HUES48 (cell line): ENCODE measurements around the gene CHD9.

ENCODE experiments used
- H3K27ac ChIP-seq: one replicate; pipeline ENCODE4 v1.7.0; 2013; ENCODE audit warnings: low read depth, low read length, inconsistent platforms
- H3K27me3 ChIP-seq: 2 replicates; pipeline ENCODE4 v1.6.1; 2013; ENCODE audit warnings: mild to moderate bottlenecking, low read length; ENCODE audit not compliant: control insufficient read depth, insufficient read depth
- H3K36me3 ChIP-seq: 2 replicates; pipeline ENCODE4 v1.6.1; 2013; ENCODE audit warnings: low read length; ENCODE audit not compliant: control insufficient read depth, insufficient read depth
- H3K4me1 ChIP-seq: 2 replicates; pipeline ENCODE4 v1.6.1; 2013; ENCODE audit warnings: mild to moderate bottlenecking, low read length; ENCODE audit not compliant: control insufficient read depth, insufficient read depth
- H3K4me3 ChIP-seq: 2 replicates; pipeline ENCODE4 v1.5.1; 2013; ENCODE audit warnings: mild to moderate bottlenecking, low read depth, low read length
- H3K9ac ChIP-seq: 2 replicates; pipeline ENCODE4 v1.6.1; 2013; ENCODE audit warnings: mild to moderate bottlenecking, low read depth, low read length, moderate library complexity
- H3K9me3 ChIP-seq: 2 replicates; pipeline ENCODE4 v1.6.1; 2013; ENCODE audit warnings: low read length; ENCODE audit not compliant: control insufficient read depth, insufficient read depth

CHD9 gene

GRCh38 chr16:53135329-53135728 is 80.5 kb downstream of the CHD9 start:
- no peak overlapping the region for H3K27ac ChIP-seq

GRCh38 chr16:53142823-53143568 is 88.2 kb downstream of the CHD9 start:
- Histone ChIP-seq H3K27ac (no peak overlapping the region), H3K9me3 (no peaks in the 10 kb centered on the region), H3K4me1 (no peaks in the 10 kb centered on the region; the same call in 1 of the 2 replicates)

More at GRCh38 chr16:53135329-53135728, 80.5 kb downstream of the CHD9 start:
- Histone ChIP-seq H3K36me3 (no peaks in the 10 kb centered on the region), H3K27me3 (no peaks in the 10 kb centered on the region), H3K4me1 (peaks cover 13% of the 10 kb centered on the region; the same call in 1 of the 2 replicates), H3K4me3 (no peak overlapping the region), H3K9me3 (no peaks in the 10 kb centered on the region), H3K9ac (no peak overlapping the region)

GRCh38 chr16:53147500-53148065 is 92.8 kb downstream of the CHD9 start:
- Histone ChIP-seq H3K9ac (no peak overlapping the region), H3K9me3 (no peaks in the 10 kb centered on the region), H3K36me3 (no peaks in the 10 kb centered on the region), H3K27ac (no peak overlapping the region), H3K4me3 (no peak overlapping the region), H3K4me1 (no peaks in the 10 kb centered on the region), H3K27me3 (no peaks in the 10 kb centered on the region)

More at GRCh38 chr16:53142823-53143568, 88.2 kb downstream of the CHD9 start:
- Histone ChIP-seq H3K27me3 (no peaks in the 10 kb centered on the region), H3K9ac (no peak overlapping the region), H3K36me3 (no peaks in the 10 kb centered on the region), H3K4me3 (no peak overlapping the region)

GRCh38 chr16:53150769-53151168 is 96.0 kb downstream of the CHD9 start:
- no peak overlapping the region for H3K27ac ChIP-seq
- no peaks in the 10 kb centered on the region for H3K36me3 ChIP-seq
- H3K27me3 ChIP-seq: no peaks in the 10 kb centered on the region
- H3K9me3 ChIP-seq: no peaks in the 10 kb centered on the region
- no peak overlapping the region for H3K4me3 ChIP-seq
- 0 out of 2 replicates have a peak, but pooled peaks cover 4% of the 10 kb centered on the region for H3K4me1 ChIP-seq
- H3K9ac ChIP-seq: no peak overlapping the region

GRCh38 chr16:53152329-53152728 is 97.5 kb downstream of the CHD9 start:
- peaks cover 16% of the 10 kb centered on the region; the same call in 1 of the 2 replicates for H3K36me3 ChIP-seq
- H3K4me1 ChIP-seq: 0 out of 2 replicates have a peak, but pooled peaks cover 4% of the 10 kb centered on the region
- H3K9ac ChIP-seq: no peak overlapping the region
- H3K9me3 ChIP-seq: no peaks in the 10 kb centered on the region
- no peak overlapping the region for H3K27ac ChIP-seq
- H3K27me3 ChIP-seq: no peaks in the 10 kb centered on the region
- no peak overlapping the region for H3K4me3 ChIP-seq

- H3K27me3 ChIP-seq: no peaks in the 10 kb centered on the region
- H3K9ac ChIP-seq: no peak overlapping the region
- H3K27ac ChIP-seq: no peak overlapping the region
- H3K4me3 ChIP-seq: no peak overlapping the region
- peaks cover 17% of the 10 kb centered on the region; the same call in 1 of the 2 replicates for H3K36me3 ChIP-seq
- H3K9me3 ChIP-seq: no peaks in the 10 kb centered on the region
- H3K4me1 ChIP-seq: 0 out of 2 replicates have a peak, but pooled peaks cover 4% of the 10 kb centered on the region
These were observed 98.3 kb downstream of the CHD9 start for GRCh38 chr16:53153130-53153529.

GRCh38 chr16:53154513-53154912 is 99.7 kb downstream of the CHD9 start:
- H3K9me3 ChIP-seq: no peaks in the 10 kb centered on the region
- H3K4me3 ChIP-seq: no peak overlapping the region
- H3K27me3 ChIP-seq: no peaks in the 10 kb centered on the region
- peaks cover 20% of the 10 kb centered on the region; the same call in 1 of the 2 replicates for H3K36me3 ChIP-seq
- H3K9ac ChIP-seq: no peak overlapping the region
- H3K27ac ChIP-seq: no peak overlapping the region
- H3K4me1 ChIP-seq: 0 out of 2 replicates have a peak, but pooled peaks cover 4% of the 10 kb centered on the region

GRCh38 chr16:53156516-53156915 is 101.7 kb downstream of the CHD9 start:
- Histone ChIP-seq H3K27me3 (no peaks in the 10 kb centered on the region), H3K36me3 (peaks cover 20% of the 10 kb centered on the region; the same call in 1 of the 2 replicates), H3K9me3 (no peaks in the 10 kb centered on the region), H3K27ac (no peak overlapping the region), H3K4me1 (0 out of 2 replicates have a peak, but pooled peaks cover 4% of the 10 kb centered on the region), H3K9ac (no peak overlapping the region), H3K4me3 (no peak overlapping the region)

- H3K27me3 ChIP-seq: no peaks in the 10 kb centered on the region
- H3K9me3 ChIP-seq: no peaks in the 10 kb centered on the region
- no peaks in the 10 kb centered on the region for H3K4me1 ChIP-seq
- H3K4me3 ChIP-seq: no peak overlapping the region
- H3K27ac ChIP-seq: no peak overlapping the region
- no peak overlapping the region for H3K9ac ChIP-seq
- H3K36me3 ChIP-seq: peaks cover 20% of the 10 kb centered on the region; the same call in 1 of the 2 replicates
These were observed 105.1 kb downstream of the CHD9 start for GRCh38 chr16:53159781-53160436.

GRCh38 chr16:53166099-53166498 is 111.3 kb downstream of the CHD9 start:
- Histone ChIP-seq H3K9me3 (no peaks in the 10 kb centered on the region), H3K4me3 (no peak overlapping the region), H3K4me1 (no peaks in the 10 kb centered on the region), H3K9ac (no peak overlapping the region), H3K27me3 (no peaks in the 10 kb centered on the region), H3K36me3 (no peaks in the 10 kb centered on the region), H3K27ac (no peak overlapping the region)

- no peaks in the 10 kb centered on the region for H3K4me1 ChIP-seq
- H3K27ac ChIP-seq: no peak overlapping the region
- no peaks in the 10 kb centered on the region for H3K9me3 ChIP-seq
- H3K9ac ChIP-seq: no peak overlapping the region
- no peaks in the 10 kb centered on the region for H3K27me3 ChIP-seq
- no peak overlapping the region for H3K4me3 ChIP-seq
- no peaks in the 10 kb centered on the region for H3K36me3 ChIP-seq
These were observed 114.0 kb downstream of the CHD9 start for GRCh38 chr16:53168744-53169143.
